Measurements from ENCODE around the gene RALGPS2. TPM values are rescaled to one million over a fixed set of nuclear protein-coding genes. Genes with fewer than 3 reads are reported as not detected.

The RALGPS2 gene
- total RNA-seq, 5 donors from 2014 or later (not counting 1 experiment from before 2014, with no cell fraction given), result 11.2 to 17.5 (median 12.4) TPM

GRCh38 chr1:178941849-178942248, 216.8 kb downstream of the RALGPS2 start:
- no peak for DNase-seq

GRCh38 chr1:178942285-178943198, 217.5 kb downstream of the RALGPS2 start:
- H3K27me3 ChIP-seq (replicated peaks in 1 of 2; ENCODE audit: control insufficient read depth in 2 of 2, extremely low read depth in 1 of 2, insufficient read depth in 2 of 2, low read length in 1 of 2), result peaks cover 0 to 23% of the 10 kb centered on the region in 2 experiments
- Mint-ChIP-seq H3K27me3 (peaks cover 7 to 11% of the 10 kb centered on the region in 2 donors), H3K4me3 (no peak overlapping the region), H3K36me3 (no peaks in the 10 kb centered on the region), H3K27ac (no peak overlapping the region), H3K9me3 (no peaks in the 10 kb centered on the region), H3K4me1 (no peaks in the 10 kb centered on the region)
- ChIA-PET POLR2A (interaction anchor here in 1 of 2 donors (0.6 kb wide), 1 partner anchor 232 kb away, joined by 16 read pairs; no protein-coding TSS in a partner anchor), CTCF (no interaction called here)
- no peaks in the 10 kb centered on the region for H3K4me1 ChIP-seq (ENCODE audit: control insufficient read depth in 1 of 2, extremely low read depth in 1 of 2, insufficient read depth in 2 of 2, low read length in 2 of 2)
- H3K9me3 ChIP-seq, result no peaks in the 10 kb centered on the region
- ATAC-seq (replicated peaks in 1 of 4) (no peak), DNase-seq (no peak)
- H3K36me3 ChIP-seq (ENCODE audit: control insufficient read depth in 2 of 2, extremely low read depth in 1 of 2, insufficient read depth in 1 of 2, low read length in 1 of 2), result no peaks in the 10 kb centered on the region
- no peak overlapping the region for H3K4me3 ChIP-seq (ENCODE audit: control insufficient read depth in 1 of 2, extremely low read depth in 1 of 2, low read length in 1 of 2)
- no peak overlapping the region for H3K27ac ChIP-seq (ENCODE audit: low read length)
- 75% methylated on average over 9 of the region's 15 CpGs for WGBS (ENCODE audit: insufficient coverage)

More at GRCh38 chr1:178941849-178942248, 216.8 kb downstream of the RALGPS2 start:
- Histone ChIP-seq H3K4me3 (ENCODE audit: control insufficient read depth in 1 of 2, extremely low read depth in 1 of 2, low read length in 1 of 2) (no peak overlapping the region), H3K27ac (ENCODE audit: low read length) (no peak overlapping the region), H3K4me1 (ENCODE audit: control insufficient read depth in 1 of 2, extremely low read depth in 1 of 2, insufficient read depth in 2 of 2, low read length in 2 of 2) (no peaks in the 10 kb centered on the region), H3K9me3 (no peaks in the 10 kb centered on the region), H3K36me3 (ENCODE audit: control insufficient read depth in 2 of 2, extremely low read depth in 1 of 2, insufficient read depth in 1 of 2, low read length in 1 of 2) (no peaks in the 10 kb centered on the region), H3K27me3 (replicated peaks in 1 of 2; ENCODE audit: control insufficient read depth in 2 of 2, extremely low read depth in 1 of 2, insufficient read depth in 2 of 2, low read length in 1 of 2) (peaks cover 0 to 23% of the 10 kb centered on the region in 2 experiments)
- no peaks in the 10 kb centered on the region for H3K36me3 Mint-ChIP-seq
- ChIA-PET CTCF (no interaction called here), POLR2A (no interaction called here)
- no peak overlapping the region for H3K27ac Mint-ChIP-seq
- H3K27me3 Mint-ChIP-seq, result peaks cover 6 to 11% of the 10 kb centered on the region in 2 donors
- ATAC-seq (replicated peaks in 1 of 4), result no peak
- H3K9me3 Mint-ChIP-seq, result no peaks in the 10 kb centered on the region
- H3K4me1 Mint-ChIP-seq, result no peaks in the 10 kb centered on the region
- WGBS (ENCODE audit: insufficient coverage), result 95% methylated on average over 13 of the region's 14 CpGs
- H3K4me3 Mint-ChIP-seq, result no peak overlapping the region

- Mint-ChIP-seq H3K27ac (no peak overlapping the region), H3K4me1 (no peaks in the 10 kb centered on the region), H3K36me3 (no peaks in the 10 kb centered on the region), H3K27me3 (peaks cover 14 to 18% of the 10 kb centered on the region in 2 donors), H3K4me3 (no peak overlapping the region), H3K9me3 (no peaks in the 10 kb centered on the region)
- Histone ChIP-seq H3K4me3 (ENCODE audit: control insufficient read depth in 1 of 2, extremely low read depth in 1 of 2, low read length in 1 of 2) (no peak overlapping the region), H3K27me3 (replicated peaks in 1 of 2; ENCODE audit: control insufficient read depth in 2 of 2, extremely low read depth in 1 of 2, insufficient read depth in 2 of 2, low read length in 1 of 2) (peaks cover 0 to 25% of the 10 kb centered on the region in 2 experiments), H3K36me3 (ENCODE audit: control insufficient read depth in 2 of 2, extremely low read depth in 1 of 2, insufficient read depth in 1 of 2, low read length in 1 of 2) (no peaks in the 10 kb centered on the region), H3K9me3 (no peaks in the 10 kb centered on the region), H3K27ac (ENCODE audit: low read length) (no peak overlapping the region), H3K4me1 (ENCODE audit: control insufficient read depth in 1 of 2, extremely low read depth in 1 of 2, insufficient read depth in 2 of 2, low read length in 2 of 2) (no peaks in the 10 kb centered on the region)
- ATAC-seq (replicated peaks in 1 of 4) (no peak), DNase-seq (no peak)
- CTCF ChIA-PET, result no interaction called here
- no CpG with 5 or more reads among the region's 8 CpGs for WGBS (ENCODE audit: insufficient coverage)
- POLR2A ChIA-PET, result no interaction called here
These were observed 219.7 kb downstream of the RALGPS2 start for GRCh38 chr1:178944729-178945128.

- Mint-ChIP-seq H3K27me3 (peaks cover 14 to 18% of the 10 kb centered on the region in 2 donors), H3K36me3 (no peaks in the 10 kb centered on the region), H3K9me3 (no peaks in the 10 kb centered on the region), H3K27ac (no peak overlapping the region), H3K4me3 (no peak overlapping the region), H3K4me1 (no peaks in the 10 kb centered on the region)
- Histone ChIP-seq H3K36me3 (ENCODE audit: control insufficient read depth in 2 of 2, extremely low read depth in 1 of 2, insufficient read depth in 1 of 2, low read length in 1 of 2) (no peaks in the 10 kb centered on the region), H3K27me3 (replicated peaks in 1 of 2; ENCODE audit: control insufficient read depth in 2 of 2, extremely low read depth in 1 of 2, insufficient read depth in 2 of 2, low read length in 1 of 2) (peaks cover 0 to 25% of the 10 kb centered on the region in 2 experiments), H3K9me3 (no peaks in the 10 kb centered on the region), H3K4me1 (ENCODE audit: control insufficient read depth in 1 of 2, extremely low read depth in 1 of 2, insufficient read depth in 2 of 2, low read length in 2 of 2) (no peaks in the 10 kb centered on the region), H3K27ac (ENCODE audit: low read length) (no peak overlapping the region), H3K4me3 (ENCODE audit: control insufficient read depth in 1 of 2, extremely low read depth in 1 of 2, low read length in 1 of 2) (no peak overlapping the region)
- ChIA-PET CTCF (no interaction called here), POLR2A (no interaction called here)
- ATAC-seq (replicated peaks in 1 of 4), result no peak
- 88% methylated on average over 10 of the region's 17 CpGs for WGBS (ENCODE audit: insufficient coverage)
- no peak for DNase-seq
These were observed 220.8 kb downstream of the RALGPS2 start for GRCh38 chr1:178945763-178946266.

GRCh38 chr1:178946416-178946815, 221.4 kb downstream of the RALGPS2 start:
- CTCF ChIA-PET, result no interaction called here
- 85% methylated on average over 13 of the region's 13 CpGs for whole genome bisulfite sequencing (ENCODE audit: insufficient coverage)

GRCh38 chr1:178946855-178947676, 222.0 kb downstream of the RALGPS2 start:
- H3K36me3 Mint-ChIP-seq, result no peaks in the 10 kb centered on the region
- ATAC-seq (replicated peaks in 1 of 4) (no peak), DNase-seq (no peak)
- Histone ChIP-seq H3K27ac (ENCODE audit: low read length) (no peak overlapping the region), H3K36me3 (ENCODE audit: control insufficient read depth in 2 of 2, extremely low read depth in 1 of 2, insufficient read depth in 1 of 2, low read length in 1 of 2) (no peaks in the 10 kb centered on the region), H3K27me3 (replicated peaks in 1 of 2; ENCODE audit: control insufficient read depth in 2 of 2, extremely low read depth in 1 of 2, insufficient read depth in 2 of 2, low read length in 1 of 2) (peaks cover 0 to 20% of the 10 kb centered on the region in 2 experiments), H3K9me3 (no peaks in the 10 kb centered on the region), H3K4me1 (ENCODE audit: control insufficient read depth in 1 of 2, extremely low read depth in 1 of 2, insufficient read depth in 2 of 2, low read length in 2 of 2) (no peaks in the 10 kb centered on the region), H3K4me3 (ENCODE audit: control insufficient read depth in 1 of 2, extremely low read depth in 1 of 2, low read length in 1 of 2) (no peak overlapping the region)
- POLR2A ChIA-PET, result no interaction called here
- no peaks in the 10 kb centered on the region for H3K9me3 Mint-ChIP-seq
- H3K27ac Mint-ChIP-seq, result no peak overlapping the region
- no peak overlapping the region for H3K4me3 Mint-ChIP-seq
- CTCF ChIA-PET, result no interaction called here
- 73% methylated on average over 3 of the region's 4 CpGs for WGBS (ENCODE audit: insufficient coverage)
- H3K27me3 Mint-ChIP-seq, result peaks cover 8 to 18% of the 10 kb centered on the region in 2 donors
- no peaks in the 10 kb centered on the region for H3K4me1 Mint-ChIP-seq

More at GRCh38 chr1:178946416-178946815, 221.4 kb downstream of the RALGPS2 start:
- no peaks in the 10 kb centered on the region for H3K36me3 Mint-ChIP-seq
- Histone ChIP-seq H3K27ac (ENCODE audit: low read length) (no peak overlapping the region), H3K27me3 (replicated peaks in 1 of 2; ENCODE audit: control insufficient read depth in 2 of 2, extremely low read depth in 1 of 2, insufficient read depth in 2 of 2, low read length in 1 of 2) (peaks cover 0 to 22% of the 10 kb centered on the region in 2 experiments), H3K9me3 (no peaks in the 10 kb centered on the region), H3K4me1 (ENCODE audit: control insufficient read depth in 1 of 2, extremely low read depth in 1 of 2, insufficient read depth in 2 of 2, low read length in 2 of 2) (no peaks in the 10 kb centered on the region), H3K4me3 (ENCODE audit: control insufficient read depth in 1 of 2, extremely low read depth in 1 of 2, low read length in 1 of 2) (no peak overlapping the region), H3K36me3 (ENCODE audit: control insufficient read depth in 2 of 2, extremely low read depth in 1 of 2, insufficient read depth in 1 of 2, low read length in 1 of 2) (no peaks in the 10 kb centered on the region)
- POLR2A ChIA-PET, result no interaction called here
- no peak overlapping the region for H3K27ac Mint-ChIP-seq
- H3K4me3 Mint-ChIP-seq, result no peak overlapping the region
- peaks cover 10 to 18% of the 10 kb centered on the region in 2 donors for H3K27me3 Mint-ChIP-seq
- H3K9me3 Mint-ChIP-seq, result no peaks in the 10 kb centered on the region
- DNase-seq (no peak), ATAC-seq (replicated peaks in 1 of 4) (no peak)
- H3K4me1 Mint-ChIP-seq, result no peaks in the 10 kb centered on the region

All from T-cell (primary cell).